Ovary (tissue), 3 donors: ENCODE measurements around the gene PTPRN2.

Experiments used
- POLR2A ChIP-seq: fragments of 450-650 bp; IDR thresholded peaks from one replicate; pipeline ENCODE4 v1.6.1; 2017; ENCODE audit warnings: antibody characterized with exemption, mild to moderate bottlenecking, moderate library complexity
- TF ChIP-seq, protein P1 (sequence below), 3 donors: fragments of 450-650 bp in 2 of 3; fragments of 200-600 bp in 1 of 3; IDR thresholded peaks; one replicate each; pipeline versions ENCODE4 v1.5.1 to v1.8.0; 2016 to 2022; ENCODE audit warnings: antibody characterized with exemption in 3 of 3, mild to moderate bottlenecking in 1 of 3
- donor health status: DM: no; HTN: no; CAD: no.

DNA sequence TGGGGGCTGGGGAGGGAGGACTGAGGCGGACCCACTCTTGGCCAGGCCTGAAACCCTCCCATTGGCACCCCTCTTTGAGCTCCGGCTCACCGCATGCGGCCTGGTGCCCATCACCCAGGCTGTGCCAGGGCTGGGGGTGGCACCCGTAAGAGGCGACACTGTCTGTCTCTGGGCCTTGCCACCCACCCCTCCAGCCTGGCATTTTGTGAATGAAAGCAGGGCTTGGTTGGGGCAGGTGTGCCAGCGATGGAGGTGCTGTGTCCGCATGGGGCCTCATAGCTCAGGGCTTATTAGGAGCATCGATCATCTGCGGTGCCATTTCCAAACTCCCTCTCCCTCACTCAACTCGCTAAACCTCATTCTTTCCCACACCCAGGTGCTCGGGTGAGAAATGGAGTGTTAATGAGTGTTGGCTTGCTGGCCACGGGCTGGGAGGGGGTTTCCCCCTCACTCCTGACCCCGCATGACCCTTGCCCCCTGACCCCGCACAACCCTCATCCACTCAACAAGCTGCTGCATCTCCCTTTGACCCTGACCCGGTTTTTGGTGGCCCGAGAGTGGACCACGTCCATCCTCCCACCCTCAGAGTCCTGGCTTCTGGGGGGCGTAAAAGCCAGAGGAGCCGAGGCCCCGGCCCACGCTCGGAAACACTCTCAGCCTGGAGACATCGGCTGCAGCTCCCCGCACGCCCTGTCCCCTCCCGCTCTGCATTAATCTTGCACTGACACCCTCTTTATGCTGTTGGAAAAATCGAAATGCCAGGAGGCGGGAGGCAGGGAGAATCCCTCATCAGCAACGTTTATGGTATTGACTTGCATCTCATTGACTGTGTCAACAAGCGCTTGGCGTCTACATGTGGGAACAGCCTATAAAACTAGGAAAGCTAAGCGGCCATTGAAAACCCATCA lies 1089.6 kb downstream of the PTPRN2 start:
- TF ChIP-seq, protein P1, sequence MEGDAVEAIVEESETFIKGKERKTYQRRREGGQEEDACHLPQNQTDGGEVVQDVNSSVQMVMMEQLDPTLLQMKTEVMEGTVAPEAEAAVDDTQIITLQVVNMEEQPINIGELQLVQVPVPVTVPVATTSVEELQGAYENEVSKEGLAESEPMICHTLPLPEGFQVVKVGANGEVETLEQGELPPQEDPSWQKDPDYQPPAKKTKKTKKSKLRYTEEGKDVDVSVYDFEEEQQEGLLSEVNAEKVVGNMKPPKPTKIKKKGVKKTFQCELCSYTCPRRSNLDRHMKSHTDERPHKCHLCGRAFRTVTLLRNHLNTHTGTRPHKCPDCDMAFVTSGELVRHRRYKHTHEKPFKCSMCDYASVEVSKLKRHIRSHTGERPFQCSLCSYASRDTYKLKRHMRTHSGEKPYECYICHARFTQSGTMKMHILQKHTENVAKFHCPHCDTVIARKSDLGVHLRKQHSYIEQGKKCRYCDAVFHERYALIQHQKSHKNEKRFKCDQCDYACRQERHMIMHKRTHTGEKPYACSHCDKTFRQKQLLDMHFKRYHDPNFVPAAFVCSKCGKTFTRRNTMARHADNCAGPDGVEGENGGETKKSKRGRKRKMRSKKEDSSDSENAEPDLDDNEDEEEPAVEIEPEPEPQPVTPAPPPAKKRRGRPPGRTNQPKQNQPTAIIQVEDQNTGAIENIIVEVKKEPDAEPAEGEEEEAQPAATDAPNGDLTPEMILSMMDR (IDR thresholded peaks at IDR 0.05), result no peak
- TF ChIP-seq POLR2A, result no peak
